Erythroblast (primary cell): ENCODE results near the gene C1QTNF2.
A peak's percentile ranks its signal among the peaks of the same experiment; 100 is the strongest.

Source experiments
- DNase-seq, 2 experiments: peaks; one replicate each; lab custom pipeline; 2025; lab: John Stamatoyannopoulos, UW
- GATA1 ChIP-seq: IDR thresholded peaks from 2 replicates; pipeline ENCODE4 v1.6.1; 2011; ENCODE audit warnings: low read depth, mild to moderate bottlenecking, control low read depth, low read length, moderate library complexity
- POLR2A ChIP-seq: IDR thresholded peaks from 2 replicates; pipeline ENCODE4 v1.6.1; 2011; ENCODE audit warnings: mild to moderate bottlenecking, low read length

C1QTNF2 gene

GRCh38 chr5:160312960-160313727 is 57.3 kb downstream of the C1QTNF2 start:
- no peak for TF ChIP-seq GATA1
- TF ChIP-seq POLR2A: no peak
- DNase-seq: no peak

GRCh38 chr5:160312134-160312959 is 58.1 kb downstream of the C1QTNF2 start, which contains the start of gene CCNJL:
CCNJL (minus strand) TSS chr5:160312564; CDS start chr5:160311923, 641 bp downstream.
- peak; percentile 31 to 38 for DNase-seq

GRCh38 chr5:160311491-160312133 is 58.8 kb downstream of the C1QTNF2 start:
- no peak for TF ChIP-seq GATA1
- DNase-seq: peak; percentile 25 to 37

More at GRCh38 chr5:160312134-160312959, 58.1 kb downstream of the C1QTNF2 start, which contains the start of gene CCNJL:
- TF ChIP-seq POLR2A (no peak), GATA1 (no peak)

- TF ChIP-seq GATA1: no peak
- TF ChIP-seq POLR2A: no peak
Measured at GRCh38 chr5:160310552-160311295, 59.7 kb downstream of the C1QTNF2 start.

GRCh38 chr5:160310140-160310539 is 60.3 kb downstream of the C1QTNF2 start:
- TF ChIP-seq GATA1 (no peak), POLR2A (no peak)

More at GRCh38 chr5:160310552-160311295, 59.7 kb downstream of the C1QTNF2 start:
- no peak for DNase-seq

GRCh38 chr5:160306696-160307095 is 63.7 kb downstream of the C1QTNF2 start:
- no peak for TF ChIP-seq POLR2A
- TF ChIP-seq GATA1: no peak

More at GRCh38 chr5:160310140-160310539, 60.3 kb downstream of the C1QTNF2 start:
- no peak for DNase-seq

GRCh38 chr5:160305319-160305718 is 65.1 kb downstream of the C1QTNF2 start:
- no peak for DNase-seq
- TF ChIP-seq GATA1: no peak
- TF ChIP-seq POLR2A: no peak

More at GRCh38 chr5:160306696-160307095, 63.7 kb downstream of the C1QTNF2 start:
- DNase-seq: no peak

GRCh38 chr5:160303690-160304089 is 66.7 kb downstream of the C1QTNF2 start:
- TF ChIP-seq GATA1: no peak
- TF ChIP-seq POLR2A: no peak
- DNase-seq: no peak

- no peak for DNase-seq
- TF ChIP-seq POLR2A: no peak
- no peak for TF ChIP-seq GATA1
Measured at GRCh38 chr5:160298189-160298588, 72.2 kb downstream of the C1QTNF2 start.

GRCh38 chr5:160297776-160298175 is 72.7 kb downstream of the C1QTNF2 start:
- no peak for TF ChIP-seq POLR2A
- DNase-seq: no peak
